HG03432 (cell line): ENCODE results near the gene ADCY3.

Experiments used
- ATAC-seq: cut with Tn5 transposase; IDR thresholded peaks from one replicate; pipeline ENCODE4 v1.9.1; 2021; ENCODE audit warnings: mild to moderate bottlenecking, moderate library complexity; ENCODE audit not compliant: unreplicated experiment

The ADCY3 gene

GRCh38 chr2:24926602-24927252 is 6.7 kb upstream of the ADCY3 start:
- ATAC-seq: peak; percentile 33

- ATAC-seq: no peak
Observed at GRCh38 chr2:24926220-24926601, 6.2 kb upstream of the ADCY3 start.

- ATAC-seq: no peak
Observed at GRCh38 chr2:24925815-24926214, 5.8 kb upstream of the ADCY3 start.

GRCh38 chr2:24924732-24925131 is 4.7 kb upstream of the ADCY3 start:
- no peak for ATAC-seq

GRCh38 chr2:24924266-24924665 is 4.2 kb upstream of the ADCY3 start:
- no peak for ATAC-seq

GRCh38 chr2:24923106-24923505 is 3.1 kb upstream of the ADCY3 start:
- ATAC-seq: no peak

GRCh38 chr2:24922556-24922955 is 2.5 kb upstream of the ADCY3 start:
- ATAC-seq: no peak

- ATAC-seq: no peak
Observed at GRCh38 chr2:24920809-24921441, 888 bp upstream of the ADCY3 start.

- peak; percentile 26 for ATAC-seq
Observed at GRCh38 chr2:24919506-24920097, 435 bp downstream of the ADCY3 start.

GRCh38 chr2:24919037-24919505 is 966 bp downstream of the ADCY3 start:
- ATAC-seq: peak; percentile 21

GRCh38 chr2:24918326-24919036 is 1.6 kb downstream of the ADCY3 start:
- no peak for ATAC-seq

- ATAC-seq: no peak
Observed at GRCh38 chr2:24917731-24918325, 2.2 kb downstream of the ADCY3 start.

- ATAC-seq: peak; percentile 22
Observed at GRCh38 chr2:24917086-24917485, 3.0 kb downstream of the ADCY3 start.

- no peak for ATAC-seq
Observed at GRCh38 chr2:24915796-24916195, 4.2 kb downstream of the ADCY3 start.

GRCh38 chr2:24915175-24915574 is 4.9 kb downstream of the ADCY3 start:
- no peak for ATAC-seq

GRCh38 chr2:24914713-24915112 is 5.3 kb downstream of the ADCY3 start:
- ATAC-seq: no peak

- no peak for ATAC-seq
Observed at GRCh38 chr2:24913911-24914310, 6.1 kb downstream of the ADCY3 start.

GRCh38 chr2:24912986-24913385 is 7.1 kb downstream of the ADCY3 start:
- no peak for ATAC-seq

- ATAC-seq: no peak
Observed at GRCh38 chr2:24912523-24912922, 7.5 kb downstream of the ADCY3 start.

GRCh38 chr2:24910245-24910644 is 9.8 kb downstream of the ADCY3 start:
- ATAC-seq: no peak

- no peak for ATAC-seq
Observed at GRCh38 chr2:24909555-24910177, 10.4 kb downstream of the ADCY3 start.
